MM.1S (cell line): ENCODE results near the gene SLC23A2.

Experiments used
- CTCF ChIP-seq: fragments of 300-600 bp; sonication (generic); IDR thresholded peaks from 2 replicates; pipeline ENCODE4 v1.5.1; 2016; ENCODE audit warnings: antibody characterized with exemption, low read length, mixed read lengths
- EZH2 ChIP-seq: fragments of 300-600 bp; sonication (generic); optimal IDR thresholded peaks from 2 replicates; pipeline ENCODE3; 2017; ENCODE audit warnings: low read depth, mild to moderate bottlenecking, antibody characterized with exemption, low read length, mixed read lengths
- EZH2phosphoT487 ChIP-seq: fragments of 300-600 bp; sonication (generic); IDR thresholded peaks from 2 replicates; pipeline ENCODE4 v1.6.1; 2018; ENCODE audit warnings: antibody characterized with exemption, low read length

DNA sequence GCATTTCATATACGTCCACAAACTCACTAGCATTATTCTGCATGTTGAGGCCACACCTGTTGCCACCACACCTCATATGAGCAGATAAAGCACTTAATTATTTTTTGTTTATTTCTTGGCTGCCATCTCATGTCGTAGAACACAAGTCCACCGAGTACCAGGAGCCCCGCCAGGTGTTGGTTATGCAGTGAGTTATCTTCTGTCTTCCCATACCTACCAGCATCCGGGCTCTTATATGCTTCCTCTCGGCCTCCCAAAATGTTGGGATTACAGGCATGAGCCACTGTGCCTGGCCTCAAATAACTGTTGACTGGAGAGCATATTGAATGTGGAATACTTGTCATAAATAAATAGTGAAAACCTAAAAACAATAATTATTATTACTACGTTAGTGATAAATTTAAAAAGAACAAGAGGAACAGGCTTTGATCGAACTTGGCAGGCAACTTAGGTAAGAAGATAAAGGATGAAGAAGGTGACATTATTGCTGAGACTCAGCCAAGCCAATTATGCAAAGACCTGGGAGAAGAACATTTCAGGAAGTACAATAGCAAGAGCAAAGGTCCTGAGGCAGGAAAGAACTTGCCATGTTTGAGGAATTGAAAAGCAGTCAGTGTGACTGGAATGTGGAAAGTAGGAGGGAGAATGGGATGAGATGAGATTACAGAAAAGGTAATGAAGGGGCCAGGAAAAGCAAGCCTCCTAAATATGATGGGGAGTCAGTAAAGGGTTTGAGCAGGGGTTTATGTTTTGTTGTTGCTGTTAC lies 12.6 kb upstream of the SLC23A2 start:
- no peak for TF ChIP-seq CTCF
- TF ChIP-seq EZH2, result no peak
- no peak for TF ChIP-seq EZH2phosphoT487
